Keratinocyte (primary cell): ENCODE measurements around the gene MTERF4. TPM values are rescaled to one million over a fixed set of nuclear protein-coding genes. Genes with fewer than 3 reads are reported as not detected.

ENCODE experiments used
- DNase-seq: peaks from one replicate; pipeline ENCODE4 v3.0.0-alpha.2; 2011; ENCODE audit warnings: low read depth, missing footprints, low spot score
- FAIRE-seq: peaks from 2 replicates; lab custom pipeline; 2011; peaks lifted over from hg19 to GRCh38; lab: Jason Lieb, UNC
- H2AFZ ChIP-seq: 2 replicates; pipeline ENCODE4 v1.6.0; 2012; ENCODE audit warnings: low read length, control low read depth, inconsistent platforms; ENCODE audit not compliant: control insufficient read depth
- H3K27ac ChIP-seq: 2 replicates; pipeline ENCODE4 v1.5.1; 2011; ENCODE audit warnings: low read length; ENCODE audit not compliant: control insufficient read depth, insufficient read depth
- H3K27me3 ChIP-seq: 3 replicates; pipeline ENCODE4 v1.6.0; 2011; ENCODE audit warnings: low read length; ENCODE audit not compliant: control insufficient read depth, insufficient read depth; ENCODE audit errors: extremely low read depth
- H3K36me3 ChIP-seq, 2 experiments: 2 replicates in 1 of 2; 3 replicates in 1 of 2; pipeline ENCODE4 v1.5.1; 2011; ENCODE audit warnings: low read length in 2 of 2, mild to moderate bottlenecking in 1 of 2; ENCODE audit not compliant: control insufficient read depth in 2 of 2, insufficient read depth in 2 of 2; ENCODE audit errors: extremely low read depth in 1 of 2
- H3K4me1 ChIP-seq: 3 replicates; pipeline ENCODE4 v1.5.1; 2011; ENCODE audit warnings: low read length; ENCODE audit not compliant: control insufficient read depth, insufficient read depth; ENCODE audit errors: extremely low read depth
- H3K4me2 ChIP-seq: 3 replicates; pipeline ENCODE4 v1.6.0; 2011; ENCODE audit warnings: low read depth, low read length; ENCODE audit not compliant: control insufficient read depth, insufficient read depth; ENCODE audit errors: extremely low read depth
- H3K4me3 ChIP-seq, 3 experiments: fragments of 200-600 bp in 1 of 3; sonication (generic) in 1 of 3; 2 replicates in 2 of 3; 3 replicates in 1 of 3; pipeline ENCODE4 v1.5.1; 2011 to 2016; ENCODE audit warnings: low read length in 3 of 3, mild to moderate bottlenecking in 3 of 3, control low read depth in 2 of 3, inconsistent platforms in 1 of 3, low read depth in 1 of 3, mixed read lengths in 1 of 3, mixed run types in 1 of 3, moderate library complexity in 1 of 3; ENCODE audit not compliant: control insufficient read depth in 2 of 3, insufficient read depth in 2 of 3; ENCODE audit errors: extremely low read depth in 1 of 3
- H3K79me2 ChIP-seq: 2 replicates; pipeline ENCODE4 v1.6.0; 2012; ENCODE audit warnings: low read length; ENCODE audit not compliant: control insufficient read depth, insufficient read depth
- H3K9ac ChIP-seq: 3 replicates; pipeline ENCODE4 v1.6.0; 2011; ENCODE audit warnings: low read length; ENCODE audit not compliant: control insufficient read depth, insufficient read depth; ENCODE audit errors: extremely low read depth
- H3K9me1 ChIP-seq: 3 replicates; pipeline ENCODE4 v1.6.0; 2011; ENCODE audit warnings: low read length; ENCODE audit not compliant: control insufficient read depth, insufficient read depth; ENCODE audit errors: extremely low read depth
- H3K9me3 ChIP-seq: 2 replicates; pipeline ENCODE4 v1.5.1; 2012; ENCODE audit warnings: low read depth, low read length; ENCODE audit not compliant: control insufficient read depth
- H4K20me1 ChIP-seq: 3 replicates; pipeline ENCODE4 v1.6.0; 2011; ENCODE audit warnings: low read length; ENCODE audit not compliant: control insufficient read depth, insufficient read depth; ENCODE audit errors: extremely low read depth
- CTCF ChIP-seq, 3 experiments: IDR thresholded peaks in 1 of 3; conservative IDR thresholded peaks in 1 of 3; optimal IDR thresholded peaks in 1 of 3; 2 replicates in 2 of 3; 3 replicates in 1 of 3; pipeline versions ENCODE3 to v1.5.1; 2011; ENCODE audit warnings: low read length in 3 of 3, mild to moderate bottlenecking in 3 of 3, moderate library complexity in 2 of 3, control low read depth in 1 of 3, inconsistent platforms in 1 of 3; ENCODE audit not compliant: insufficient read depth in 2 of 3; ENCODE audit errors: extremely low read depth in 1 of 3
- EZH2 ChIP-seq: IDR thresholded peaks from one replicate; pipeline ENCODE4 v1.6.1; 2012; ENCODE audit warnings: inconsistent platforms, mild to moderate bottlenecking, low read length, moderate library complexity
- dilution Hi-C: fragments of 300-500 bp; cut with MboI; formaldehyde crosslinking; loops from one replicate; pipeline ENCODE4 v1.7.0; 2020; ENCODE audit warnings: low sequenced_read_pairs; ENCODE audit not compliant: extremely low pct_ligation_motif_present
- polyA plus RNA-seq, 5 experiments: library from polyadenylated mRNA; depleted of rRNA in 3 of 5; stranded (reverse) in 3 of 5; stranded (forward) in 1 of 5; unstranded in 1 of 5; fragments of >200 nt; gene quantifications; 1 replicate in 1 of 5; 2 replicates in 3 of 5; 3 replicates in 1 of 5; pipeline versions ENCODE4 v1.2.1 to v1.2.3, GENCODE V29; 2011 to 2012; ENCODE audit warnings: missing spikeins in 2 of 5, low read depth in 1 of 5, low replicate concordance in 1 of 5

MTERF4 gene
- polyA plus RNA-seq, 1 donor (not counting 4 experiments of a cell fraction or from before 2014, with no cell fraction given): 28.5 TPM

- H3K27me3 ChIP-seq: no peaks in the 10 kb centered on the region
- H3K36me3 ChIP-seq: peaks cover 0 to 7% of the 10 kb centered on the region in 2 experiments
- no peaks in the 10 kb centered on the region for H4K20me1 ChIP-seq
- TF ChIP-seq CTCF (optimal IDR thresholded peaks at IDR 0.05 in 1 of 3, IDR thresholded peaks at IDR 0.05 in 1 of 3, conservative IDR thresholded peaks at IDR 0.05 in 1 of 3; ENCODE audit: extremely low read depth in 1 of 3, insufficient read depth in 2 of 3, low read length in 3 of 3) (no peak), EZH2 (no peak)
- no peak overlapping the region for H3K9ac ChIP-seq
- H3K4me2 ChIP-seq: no peak overlapping the region
- H3K79me2 ChIP-seq: no peaks in the 10 kb centered on the region
- FAIRE-seq (no peak), DNase-seq (no peak)
- H3K4me1 ChIP-seq: no peaks in the 10 kb centered on the region
- H3K9me3 ChIP-seq: no peaks in the 10 kb centered on the region
- H3K4me3 ChIP-seq: no peak overlapping the region
- dilution Hi-C loops: no loop called here
- no peak overlapping the region for H2AFZ ChIP-seq
- H3K9me1 ChIP-seq: no peaks in the 10 kb centered on the region
- H3K27ac ChIP-seq: no peak overlapping the region
Measured at GRCh38 chr2:241111440-241111805, 9.3 kb upstream of the MTERF4 start.

- no peak overlapping the region for H3K9ac ChIP-seq
- no peak overlapping the region for H2AFZ ChIP-seq
- H3K79me2 ChIP-seq: no peaks in the 10 kb centered on the region
- no peak for FAIRE-seq
- no peaks in the 10 kb centered on the region for H3K4me1 ChIP-seq
- H3K9me3 ChIP-seq: no peaks in the 10 kb centered on the region
- no peaks in the 10 kb centered on the region for H4K20me1 ChIP-seq
- H3K36me3 ChIP-seq: peaks cover 0 to 7% of the 10 kb centered on the region in 2 experiments
- H3K4me3 ChIP-seq: no peak overlapping the region
- dilution Hi-C loops: no loop called here
- no peak for DNase-seq
- H3K27ac ChIP-seq: no peak overlapping the region
- no peaks in the 10 kb centered on the region for H3K27me3 ChIP-seq
- no peak overlapping the region for H3K4me2 ChIP-seq
- no peaks in the 10 kb centered on the region for H3K9me1 ChIP-seq
- TF ChIP-seq EZH2: no peak
- no peak for TF ChIP-seq CTCF (optimal IDR thresholded peaks at IDR 0.05 in 1 of 3, IDR thresholded peaks at IDR 0.05 in 1 of 3, conservative IDR thresholded peaks at IDR 0.05 in 1 of 3; ENCODE audit: extremely low read depth in 1 of 3, insufficient read depth in 2 of 3, low read length in 3 of 3)
Measured at GRCh38 chr2:241110607-241111439, 8.7 kb upstream of the MTERF4 start.
